K562 (cell line): Measurements from ENCODE around the gene CD101. TPM values are rescaled to one million over a fixed set of nuclear protein-coding genes. Genes with fewer than 3 reads are reported as not detected.

ENCODE experiments used
- ATAC-seq: fragments of 200-7000 bp; cut with Tn5 transposase; 3 replicates; pipeline ENCODE4 v1.9.1; 2020; ENCODE audit warnings: moderate library complexity
- BruUV-seq: library from RNA; stranded (reverse); fragments of 400-500 nt; replicated peaks from 2 replicates; lab custom pipeline; 2021; lab: Mats Ljungman, UMichigan
- CTCF ChIA-PET: fragments of 300-600 bp; formaldehyde crosslinking; extraction: SDS; loops from one replicate; lab custom pipeline; 2021; ENCODE audit warnings: low intra/inter-chr PET ratio; lab: Yijun Ruan, JAX
- POLR2A ChIA-PET: fragments of 300-600, 350-650 bp; sonication (Branson Sonifier 250); formaldehyde crosslinking; extraction: SDS; loops from one replicate; lab custom pipeline; 2021; ENCODE audit warnings: antibody characterized with exemption, inconsistent platforms; lab: Yijun Ruan, JAX
- DNase-seq, 4 experiments: peaks; one replicate each; pipeline versions ENCODE4 v3.0.0 to v3.0.0-alpha.2; 2011 to 2018; ENCODE audit warnings: low spot score in 3 of 4, mixed read lengths in 3 of 4; ENCODE audit errors: extremely low read depth in 1 of 4
- FAIRE-seq: peaks from 2 replicates; lab custom pipeline; 2011; peaks lifted over from hg19 to GRCh38; lab: Jason Lieb, UNC
- H2AFZ ChIP-seq: 2 replicates; pipeline ENCODE4 v1.6.0; 2011; ENCODE audit warnings: low read depth, low read length, control low read depth, inconsistent platforms
- H3K27ac ChIP-seq: fragments of 200-600 bp; 3 replicates; pipeline ENCODE4 v1.8.0; 2011; ENCODE audit warnings: low read depth, mild to moderate bottlenecking, control low read depth, inconsistent platforms, low read length, moderate library complexity, mixed read lengths; ENCODE audit errors: extremely low read depth
- H3K27me3 ChIP-seq, 2 experiments: fragments of 300-600 bp in 1 of 2; 2 replicates in 1 of 2; 3 replicates in 1 of 2; pipeline versions ENCODE4 v1.6.0 to v1.8.0; 2011; ENCODE audit warnings: inconsistent platforms in 2 of 2, low read length in 2 of 2, mild to moderate bottlenecking in 1 of 2, mixed read lengths in 1 of 2, moderate library complexity in 1 of 2; ENCODE audit not compliant: control insufficient read depth in 2 of 2, insufficient read depth in 2 of 2
- H3K36me3 ChIP-seq: fragments of 300-600 bp; 3 replicates; pipeline ENCODE4 v1.8.0; 2011; ENCODE audit warnings: mild to moderate bottlenecking, low read length, inconsistent platforms; ENCODE audit not compliant: control insufficient read depth, insufficient read depth
- H3K4me1 ChIP-seq, 2 experiments: fragments of 200-600 bp in 1 of 2; replicated peaks in 1 of 2; 2 replicates in 1 of 2; 3 replicates in 1 of 2; pipeline versions ENCODE4 v1.5.1 to v1.8.0; 2011; ENCODE audit warnings: inconsistent platforms in 2 of 2, low read length in 2 of 2, mild to moderate bottlenecking in 1 of 2, mixed read lengths in 1 of 2, moderate library complexity in 1 of 2; ENCODE audit not compliant: control insufficient read depth in 2 of 2, insufficient read depth in 2 of 2
- H3K4me2 ChIP-seq: 2 replicates; pipeline ENCODE4 v1.6.1; 2011; ENCODE audit warnings: low read length, control low read depth, inconsistent platforms, mixed read lengths; ENCODE audit not compliant: insufficient read depth
- H3K4me3 ChIP-seq: fragments of 200-600 bp; sonication (generic), shearing (Covaris generic); 2 replicates; pipeline ENCODE4 v1.5.1; 2016; ENCODE audit warnings: control low read depth, inconsistent platforms
- H3K79me2 ChIP-seq: fragments of 200-600 bp; 3 replicates; pipeline ENCODE4 v1.8.0; 2011; ENCODE audit warnings: low read length, inconsistent platforms; ENCODE audit not compliant: control insufficient read depth, insufficient read depth
- H3K9ac ChIP-seq, 2 experiments: 2 replicates each; pipeline versions ENCODE4 v1.6.0 to v1.6.1; 2011; ENCODE audit warnings: low read depth in 2 of 2, low read length in 2 of 2, control low read depth in 1 of 2, inconsistent platforms in 1 of 2, mild to moderate bottlenecking in 1 of 2, mixed read lengths in 1 of 2; ENCODE audit not compliant: insufficient read depth in 1 of 2
- H3K9me1 ChIP-seq: one replicate; pipeline ENCODE4 v1.6.0; 2011; ENCODE audit warnings: inconsistent platforms, mild to moderate bottlenecking, low read length, moderate library complexity; ENCODE audit not compliant: control insufficient read depth, insufficient read depth
- H3K9me3 ChIP-seq: replicated peaks from 2 replicates; pipeline ENCODE4 v1.5.1; 2011; ENCODE audit warnings: low read depth, low read length, inconsistent platforms; ENCODE audit not compliant: control insufficient read depth, insufficient read depth
- H4K20me1 ChIP-seq: replicated peaks from 2 replicates; pipeline ENCODE4 v1.6.1; 2011; ENCODE audit warnings: low read length, inconsistent platforms, mixed read lengths; ENCODE audit not compliant: control insufficient read depth, insufficient read depth
- ADNP ChIP-seq: fragments of 200-800 bp; sonication (Bioruptor generic); IDR thresholded peaks from 2 replicates; pipeline ENCODE4 v1.6.1; 2016; ENCODE audit warnings: missing genetic modification characterization, missing compliant biosample characterization
- ESRRB ChIP-seq: fragments of 250-450 bp; sonication (Bioruptor Pico); IDR thresholded peaks from 2 replicates; pipeline ENCODE4 v1.5.0; 2020; ENCODE audit warnings: mild to moderate bottlenecking, moderate library complexity, borderline replicate concordance
- FOXJ2 ChIP-seq: fragments of 200-800 bp; sonication (Bioruptor generic); IDR thresholded peaks from 2 replicates; pipeline ENCODE4 v1.6.1; 2016; ENCODE audit warnings: missing genetic modification characterization, missing compliant biosample characterization
- HDAC2 ChIP-seq: fragments of 450-650 bp; IDR thresholded peaks from 2 replicates; pipeline ENCODE4 v1.6.1; 2016; ENCODE audit warnings: mild to moderate bottlenecking
- JUND ChIP-seq, 2 experiments: IDR thresholded peaks; 2 replicates in 1 of 2; 3 replicates in 1 of 2; pipeline ENCODE4 v1.6.1; 2011; ENCODE audit warnings: borderline replicate concordance in 2 of 2, low read depth in 2 of 2, low read length in 2 of 2, improper control_type of control experiment in 1 of 2, missing biosample characterization in 1 of 2, missing genetic modification characterization in 1 of 2, missing genetic modification reagents in 1 of 2
- NCOA1 ChIP-seq: fragments of 450-650 bp; IDR thresholded peaks from 2 replicates; pipeline ENCODE4 v1.6.1; 2016; ENCODE audit warnings: low read depth
- NEUROD1 ChIP-seq: fragments of 150-350 bp; IDR thresholded peaks from 2 replicates; pipeline ENCODE4 v1.6.1; 2014; ENCODE audit warnings: borderline replicate concordance, low read length, low read depth; ENCODE audit not compliant: partially characterized antibody
- POU5F1 ChIP-seq: fragments of 150-350 bp; IDR thresholded peaks from 2 replicates; pipeline ENCODE4 v1.6.1; 2014; ENCODE audit warnings: borderline replicate concordance, low read length, low read depth, mild to moderate bottlenecking; ENCODE audit not compliant: partially characterized antibody
- TCF7 ChIP-seq: sonication (generic); IDR thresholded peaks from 2 replicates; pipeline ENCODE4 v1.6.1; 2016; ENCODE audit warnings: antibody characterized with exemption, borderline replicate concordance
- ZBTB7A ChIP-seq: IDR thresholded peaks from 2 replicates; pipeline ENCODE4 v1.6.1; 2011; ENCODE audit warnings: low read depth, mild to moderate bottlenecking, low read length, moderate library complexity, borderline replicate concordance; ENCODE audit not compliant: control insufficient read depth
- ZNF184 ChIP-seq: sonication (generic); formaldehyde crosslinking; IDR thresholded peaks from 2 replicates; pipeline ENCODE4 v1.5.0; 2020; ENCODE audit warnings: missing genetic modification reagents
- ZNF551 ChIP-seq: fragments of 250-450 bp; sonication (Bioruptor Pico); IDR thresholded peaks from 2 replicates; pipeline ENCODE4 v1.5.0; 2021; ENCODE audit warnings: mild to moderate bottlenecking, moderate library complexity
- ZSCAN29 ChIP-seq: fragments of 450-650 bp; IDR thresholded peaks from 2 replicates; pipeline ENCODE4 v1.6.1; 2017
- WGBS: fragments of 100-300 bp; shearing (Covaris generic); methylation state at CpG from one replicate; pipeline ENCODE4 v1.1.6; 2016; ENCODE audit warnings: low coverage, mixed read lengths; ENCODE audit not compliant: insufficient coverage; ENCODE audit errors: missing lambda C conversion rate; 5-methylcytosine and 5-hydroxymethylcytosine counted together
- in situ Hi-C: fragments of 300-500 bp; cut with MboI; formaldehyde crosslinking; loops from 4 replicates; pipeline ENCODE4 v1.15.0; 2018; ENCODE audit warnings: inconsistent platforms, mixed read lengths
- intact Hi-C: fragments of 100-400 bp; cut with micrococcal nuclease; formaldehyde crosslinking; loops from 2 replicates; pipeline ENCODE4 v1.14.2; 2022
- polyA plus RNA-seq, 8 experiments: library from polyadenylated mRNA; depleted of rRNA in 4 of 8; stranded (reverse) in 5 of 8; unstranded in 3 of 8; fragments of >200 nt; fragmentation: Nextera tagmentation in 2 of 8; fragmentation: Illumina TruSeq in 1 of 8; extraction: Ambion mirVana in 2 of 8; extraction: Trizol in 1 of 8; gene quantifications; 2 replicates each; pipeline versions ENCODE4 v1.2.1 to v1.2.3, GENCODE V29; 2011 to 2014; ENCODE audit warnings: inconsistent platforms in 1 of 8, missing spikeins in 1 of 8
- total RNA-seq, 7 experiments: library from RNA; depleted of rRNA in 6 of 7; stranded (reverse); fragments of >200 nt in 6 of 7; fragmentation: Illumina TruSeq in 2 of 7; extraction: Trizol in 2 of 7; gene quantifications; 2 replicates each; pipeline versions ENCODE4 v1.2.1 to v1.2.3, GENCODE V29; 2011 to 2021; ENCODE audit warnings: low replicate concordance in 1 of 7
- TF ChIP-seq, protein P1 (sequence below): sonication (generic); formaldehyde crosslinking; IDR thresholded peaks from 2 replicates; pipeline ENCODE4 v1.8.1; 2023; ENCODE audit warnings: mild to moderate bottlenecking, missing genetic modification reagents

The CD101 gene
- total and polyA plus RNA-seq, 9 of the 15 experiments (the other 6 are each of a cell fraction or from before 2014, with no cell fraction given), result 0.04 to 1.1 (median 0.20) TPM

DNA sequence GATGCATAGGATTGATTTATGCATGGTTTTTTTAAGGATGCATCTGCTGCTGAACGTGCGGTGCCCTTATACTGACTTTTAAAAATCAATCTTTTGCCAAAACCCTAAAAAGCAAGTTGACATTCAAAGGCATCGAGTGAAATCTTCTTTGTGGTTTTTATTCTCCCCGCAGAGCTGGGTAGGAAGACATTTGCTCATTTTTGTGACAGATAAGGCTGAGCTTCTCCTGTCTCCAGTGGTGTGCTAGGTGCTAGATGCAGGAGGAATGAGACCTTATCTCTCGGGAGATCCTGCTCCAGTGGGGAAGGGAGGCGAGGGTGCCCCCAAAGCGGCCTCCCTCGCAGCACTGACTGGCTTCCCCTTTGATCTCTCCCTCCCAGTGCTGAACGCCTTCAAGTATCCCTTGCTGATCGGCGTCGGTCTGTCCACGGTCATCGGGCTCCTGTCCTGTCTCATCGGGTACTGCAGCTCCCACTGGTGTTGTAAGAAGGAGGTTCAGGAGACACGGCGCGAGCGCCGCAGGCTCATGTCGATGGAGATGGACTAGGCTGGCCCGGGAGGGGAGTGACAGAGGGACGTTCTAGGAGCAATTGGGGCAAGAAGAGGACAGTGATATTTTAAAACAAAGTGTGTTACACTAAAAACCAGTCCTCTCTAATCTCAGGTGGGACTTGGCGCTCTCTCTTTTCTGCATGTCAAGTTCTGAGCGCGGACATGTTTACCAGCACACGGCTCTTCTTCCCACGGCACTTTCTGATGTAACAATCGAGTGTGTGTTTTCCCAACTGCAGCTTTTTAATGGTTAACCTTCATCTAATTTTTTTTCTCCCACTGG is 14.9 kb upstream of the CD101 start (continued):
- TF ChIP-seq POU5F1, result no peak
- TF ChIP-seq JUND (IDR thresholded peaks at IDR 0.05; ENCODE audit: borderline replicate concordance, low read depth, low read length), result 0 out of 2 replicates have a peak, but pooled peaks have one; percentile 3
- peak; percentile 25; the same call in 1 of the 3 replicates for TF ChIP-seq JUND (tag; IDR thresholded peaks at IDR 0.05; ENCODE audit: borderline replicate concordance, low read depth, low read length)

DNA sequence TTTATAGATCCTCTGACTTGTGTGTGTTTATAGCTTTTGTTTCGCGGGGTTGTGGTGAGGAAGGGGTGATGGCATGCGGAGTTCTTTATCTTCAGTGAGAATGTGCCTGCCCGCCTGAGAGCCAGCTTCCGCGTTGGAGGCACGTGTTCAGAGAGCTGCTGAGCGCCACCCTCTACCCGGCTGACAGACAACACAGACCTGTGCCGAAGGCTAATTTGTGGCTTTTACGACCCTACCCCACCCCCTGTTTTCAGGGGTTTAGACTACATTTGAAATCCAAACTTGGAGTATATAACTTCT is 14.4 kb upstream of the CD101 start:
- no peak for DNase-seq
- Histone ChIP-seq H3K79me2 (no peaks in the 10 kb centered on the region), H3K36me3 (peaks cover 24% of the 10 kb centered on the region; the same call in 2 of the 3 replicates), H3K9ac (no peak overlapping the region), H2AFZ (no peak overlapping the region), H3K9me3 (no peaks in the 10 kb centered on the region), H3K4me3 (no peak overlapping the region), H3K9me1 (no peaks in the 10 kb centered on the region), H4K20me1 (no peaks in the 10 kb centered on the region), H3K27ac (no peak overlapping the region), H3K4me1 (peaks cover 7 to 13% of the 10 kb centered on the region in 2 experiments), H3K27me3 (no peaks in the 10 kb centered on the region), H3K4me2 (no peak overlapping the region)
- intact Hi-C loops (no loop called here), in situ Hi-C loops (no loop called here)
- TSS peak; percentile 36 for BruUV-seq
- no peak for ATAC-seq
- CTCF ChIA-PET, result no interaction called here
- TF ChIP-seq ZNF551 (CRISPR knock-in tag) (no peak), TCF7 (no peak), ZBTB7A (no peak), ADNP (tag) (no peak), ZSCAN29 (no peak), NEUROD1 (no peak), ZNF184 (CRISPR knock-in tag) (no peak), HDAC2 (no peak), ESRRB (CRISPR knock-in tag) (no peak), NCOA1 (no peak), FOXJ2 (no peak)
- TF ChIP-seq, protein P1, sequence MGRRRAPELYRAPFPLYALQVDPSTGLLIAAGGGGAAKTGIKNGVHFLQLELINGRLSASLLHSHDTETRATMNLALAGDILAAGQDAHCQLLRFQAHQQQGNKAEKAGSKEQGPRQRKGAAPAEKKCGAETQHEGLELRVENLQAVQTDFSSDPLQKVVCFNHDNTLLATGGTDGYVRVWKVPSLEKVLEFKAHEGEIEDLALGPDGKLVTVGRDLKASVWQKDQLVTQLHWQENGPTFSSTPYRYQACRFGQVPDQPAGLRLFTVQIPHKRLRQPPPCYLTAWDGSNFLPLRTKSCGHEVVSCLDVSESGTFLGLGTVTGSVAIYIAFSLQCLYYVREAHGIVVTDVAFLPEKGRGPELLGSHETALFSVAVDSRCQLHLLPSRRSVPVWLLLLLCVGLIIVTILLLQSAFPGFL, result no peak
- no peak for FAIRE-seq
- 97% methylated on average over 11 of the region's 11 CpGs for WGBS
- POLR2A ChIA-PET, result interaction anchor here (0.7 to 2.0 kb wide), 2 partner anchors 9 to 319 kb away, joined by 4 to 9 read pairs; no protein-coding TSS in a partner anchor
